ENCODE data around the gene HNMT.

Gene HNMT

DNA sequence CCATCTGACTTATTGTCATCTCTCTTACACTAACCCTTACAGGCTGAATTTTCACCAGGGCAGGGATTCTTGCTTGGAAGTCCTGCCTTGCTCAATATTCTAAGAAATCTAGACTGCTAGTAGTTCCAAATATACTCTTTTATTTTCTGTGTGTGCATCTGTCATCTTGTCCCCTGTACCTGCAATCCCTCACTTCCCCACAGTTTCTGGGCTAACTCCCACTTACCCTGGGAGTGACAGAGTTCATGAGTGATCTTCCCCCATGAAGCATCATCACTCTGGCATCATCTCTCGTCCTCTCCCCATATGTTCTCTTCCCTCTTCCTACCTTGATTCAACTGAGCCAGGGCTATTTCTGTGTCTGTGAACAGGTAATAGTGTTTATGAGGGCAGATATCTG is 35.7 kb downstream of the HNMT start:
- no peaks in the 10 kb centered on the region for H3K36me3 ChIP-seq (ENCODE audit: control insufficient read depth, low read length)
- no peaks in the 10 kb centered on the region for H3K4me1 ChIP-seq (ENCODE audit: control insufficient read depth, low read length)
- no peaks in the 10 kb centered on the region for H4K20me1 ChIP-seq (ENCODE audit: control insufficient read depth, insufficient read depth, low read depth, low read length)
- H3K9me3 ChIP-seq (ENCODE audit: control insufficient read depth, insufficient read depth, low read length) = no peaks in the 10 kb centered on the region
- no peaks in the 10 kb centered on the region for H3K79me2 ChIP-seq (ENCODE audit: control insufficient read depth, low read length)
- H3F3A ChIP-seq (ENCODE audit: control insufficient read depth, insufficient read depth) = no peaks in the 10 kb centered on the region
- H3K27ac ChIP-seq (ENCODE audit: low read depth, low read length) = no peak overlapping the region
- no peak overlapping the region for H3K4me2 ChIP-seq (ENCODE audit: low read length)
- TF ChIP-seq, protein P1, sequence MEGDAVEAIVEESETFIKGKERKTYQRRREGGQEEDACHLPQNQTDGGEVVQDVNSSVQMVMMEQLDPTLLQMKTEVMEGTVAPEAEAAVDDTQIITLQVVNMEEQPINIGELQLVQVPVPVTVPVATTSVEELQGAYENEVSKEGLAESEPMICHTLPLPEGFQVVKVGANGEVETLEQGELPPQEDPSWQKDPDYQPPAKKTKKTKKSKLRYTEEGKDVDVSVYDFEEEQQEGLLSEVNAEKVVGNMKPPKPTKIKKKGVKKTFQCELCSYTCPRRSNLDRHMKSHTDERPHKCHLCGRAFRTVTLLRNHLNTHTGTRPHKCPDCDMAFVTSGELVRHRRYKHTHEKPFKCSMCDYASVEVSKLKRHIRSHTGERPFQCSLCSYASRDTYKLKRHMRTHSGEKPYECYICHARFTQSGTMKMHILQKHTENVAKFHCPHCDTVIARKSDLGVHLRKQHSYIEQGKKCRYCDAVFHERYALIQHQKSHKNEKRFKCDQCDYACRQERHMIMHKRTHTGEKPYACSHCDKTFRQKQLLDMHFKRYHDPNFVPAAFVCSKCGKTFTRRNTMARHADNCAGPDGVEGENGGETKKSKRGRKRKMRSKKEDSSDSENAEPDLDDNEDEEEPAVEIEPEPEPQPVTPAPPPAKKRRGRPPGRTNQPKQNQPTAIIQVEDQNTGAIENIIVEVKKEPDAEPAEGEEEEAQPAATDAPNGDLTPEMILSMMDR (IDR thresholded peaks at IDR 0.05; ENCODE audit: low read depth, low read length, poor library complexity, severe bottlenecking) = no peak
- TF ChIP-seq EZH2phosphoT487 (IDR thresholded peaks at IDR 0.05; ENCODE audit: borderline replicate concordance, low read length) = no peak
- H3K9me2 ChIP-seq (replicated peaks; ENCODE audit: control insufficient read depth, low read length) = no peaks in the 10 kb centered on the region
- no peak overlapping the region for H3K4me3 ChIP-seq (ENCODE audit: low read length)
- H3K27me3 ChIP-seq (ENCODE audit: control insufficient read depth, low read length) = no peaks in the 10 kb centered on the region

DNA sequence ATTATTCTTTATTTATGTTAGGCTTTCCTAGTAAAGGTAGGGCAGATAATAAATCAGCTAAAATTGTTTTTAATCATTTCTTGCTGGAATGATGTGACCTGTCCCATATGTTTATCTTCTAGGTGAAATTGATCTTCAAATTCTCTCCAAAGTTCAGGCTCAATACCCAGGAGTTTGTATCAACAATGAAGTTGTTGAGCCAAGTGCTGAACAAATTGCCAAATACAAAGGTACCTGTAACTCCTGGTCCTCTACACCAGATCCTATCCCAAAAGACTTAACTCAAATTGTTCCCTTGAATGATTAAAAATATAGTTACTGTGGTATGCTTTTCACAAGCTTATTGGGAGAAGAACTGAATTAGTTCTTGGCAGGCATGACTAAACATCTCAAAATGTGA is 36.5 kb downstream of the HNMT start:
- Histone ChIP-seq H3F3A (ENCODE audit: control insufficient read depth, insufficient read depth) (no peaks in the 10 kb centered on the region), H3K9me2 (replicated peaks; ENCODE audit: control insufficient read depth, low read length) (no peaks in the 10 kb centered on the region), H3K4me2 (ENCODE audit: low read length) (no peak overlapping the region), H3K36me3 (ENCODE audit: control insufficient read depth, low read length) (no peaks in the 10 kb centered on the region), H4K20me1 (ENCODE audit: control insufficient read depth, insufficient read depth, low read depth, low read length) (no peaks in the 10 kb centered on the region), H3K4me3 (ENCODE audit: low read length) (no peak overlapping the region), H3K27ac (ENCODE audit: low read depth, low read length) (no peak overlapping the region), H3K9me3 (ENCODE audit: control insufficient read depth, insufficient read depth, low read length) (no peaks in the 10 kb centered on the region), H3K4me1 (ENCODE audit: control insufficient read depth, low read length) (no peaks in the 10 kb centered on the region), H3K27me3 (ENCODE audit: control insufficient read depth, low read length) (no peaks in the 10 kb centered on the region), H3K79me2 (ENCODE audit: control insufficient read depth, low read length) (no peaks in the 10 kb centered on the region)
- TF ChIP-seq, protein P1 (IDR thresholded peaks at IDR 0.05; ENCODE audit: low read depth, low read length, poor library complexity, severe bottlenecking) = no peak
- TF ChIP-seq EZH2phosphoT487 (IDR thresholded peaks at IDR 0.05; ENCODE audit: borderline replicate concordance, low read length) = no peak

DNA sequence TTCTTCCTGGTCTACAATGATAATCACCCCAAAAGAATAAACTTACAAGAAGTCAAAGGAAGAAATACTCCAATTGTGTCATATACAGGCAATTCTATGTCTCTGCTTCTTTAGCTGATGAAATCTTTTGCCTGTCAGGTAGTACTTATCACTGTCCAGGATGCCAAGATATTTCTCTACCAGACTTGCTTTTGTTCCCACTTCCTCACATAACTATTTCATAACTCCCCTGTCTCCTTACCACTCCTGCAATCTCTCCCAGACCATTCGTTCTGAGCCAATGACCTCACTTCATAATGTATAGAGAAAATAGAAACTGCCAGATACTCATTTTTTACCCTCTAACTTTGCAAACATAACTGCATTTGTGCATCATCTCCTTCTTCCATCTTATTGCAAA is 39.1 kb downstream of the HNMT start:
- no peak overlapping the region for H3K4me2 ChIP-seq (ENCODE audit: low read length)
- H3K79me2 ChIP-seq (ENCODE audit: control insufficient read depth, low read length) = no peaks in the 10 kb centered on the region
- no peak overlapping the region for H3K4me3 ChIP-seq (ENCODE audit: low read length)
- H3F3A ChIP-seq (ENCODE audit: control insufficient read depth, insufficient read depth) = no peaks in the 10 kb centered on the region
- no peaks in the 10 kb centered on the region for H3K36me3 ChIP-seq (ENCODE audit: control insufficient read depth, low read length)
- no peaks in the 10 kb centered on the region for H4K20me1 ChIP-seq (ENCODE audit: control insufficient read depth, insufficient read depth, low read depth, low read length)
- H3K9me2 ChIP-seq (replicated peaks; ENCODE audit: control insufficient read depth, low read length) = no peaks in the 10 kb centered on the region
- no peaks in the 10 kb centered on the region for H3K4me1 ChIP-seq (ENCODE audit: control insufficient read depth, low read length)
- no peak for TF ChIP-seq EZH2phosphoT487 (IDR thresholded peaks at IDR 0.05; ENCODE audit: borderline replicate concordance, low read length)
- TF ChIP-seq, protein P1 (IDR thresholded peaks at IDR 0.05; ENCODE audit: low read depth, low read length, poor library complexity, severe bottlenecking) = no peak
- H3K27ac ChIP-seq (ENCODE audit: low read depth, low read length) = no peak overlapping the region
- no peaks in the 10 kb centered on the region for H3K27me3 ChIP-seq (ENCODE audit: control insufficient read depth, low read length)
- no peaks in the 10 kb centered on the region for H3K9me3 ChIP-seq (ENCODE audit: control insufficient read depth, insufficient read depth, low read length)

DNA sequence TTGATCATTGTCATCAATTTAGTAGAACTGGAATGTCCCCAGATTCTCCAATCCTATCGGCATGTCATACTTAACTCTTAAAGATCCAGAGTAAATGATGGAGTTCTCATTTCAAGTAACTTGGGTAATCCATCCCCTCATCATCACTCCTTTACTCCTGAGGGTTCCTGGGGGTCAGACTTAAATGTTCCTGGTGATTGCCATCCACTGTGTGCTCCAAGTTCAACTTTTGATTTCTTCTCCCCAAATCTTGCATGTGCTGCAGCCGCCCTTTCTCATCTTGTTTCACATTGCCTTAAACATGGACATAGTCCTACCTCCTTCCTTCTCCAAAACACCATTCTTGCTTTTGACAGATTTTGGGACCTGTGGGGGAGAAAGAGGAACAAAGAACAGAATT is 43.2 kb downstream of the HNMT start:
- no peak for TF ChIP-seq EZH2phosphoT487 (IDR thresholded peaks at IDR 0.05; ENCODE audit: borderline replicate concordance, low read length)
- TF ChIP-seq, protein P1 (IDR thresholded peaks at IDR 0.05; ENCODE audit: low read depth, low read length, poor library complexity, severe bottlenecking) = no peak
- Histone ChIP-seq H3K36me3 (ENCODE audit: control insufficient read depth, low read length) (no peaks in the 10 kb centered on the region), H3K4me3 (ENCODE audit: low read length) (no peak overlapping the region), H3K79me2 (ENCODE audit: control insufficient read depth, low read length) (no peaks in the 10 kb centered on the region), H3K4me1 (ENCODE audit: control insufficient read depth, low read length) (no peaks in the 10 kb centered on the region), H3K9me2 (replicated peaks; ENCODE audit: control insufficient read depth, low read length) (no peaks in the 10 kb centered on the region), H3F3A (ENCODE audit: control insufficient read depth, insufficient read depth) (no peaks in the 10 kb centered on the region), H4K20me1 (ENCODE audit: control insufficient read depth, insufficient read depth, low read depth, low read length) (no peaks in the 10 kb centered on the region), H3K27ac (ENCODE audit: low read depth, low read length) (no peak overlapping the region), H3K27me3 (ENCODE audit: control insufficient read depth, low read length) (no peaks in the 10 kb centered on the region), H3K4me2 (ENCODE audit: low read length) (no peak overlapping the region), H3K9me3 (ENCODE audit: control insufficient read depth, insufficient read depth, low read length) (no peaks in the 10 kb centered on the region)
